Tibial artery (tissue), 4 donors: ENCODE results near the gene RNF43.

ENCODE experiments used
- DNase-seq, 2 donors: peaks; one replicate each; pipeline ENCODE4 v3.0.0-alpha.2; 2019
- H3K27ac ChIP-seq, 2 donors: fragments of 200-600 bp; sonication (generic) in 1 of 2; 1 replicate in 1 of 2; 2 replicates in 1 of 2; pipeline ENCODE4 v1.5.1; 2018 to 2019; ENCODE audit warnings: mild to moderate bottlenecking in 1 of 2
- H3K27me3 ChIP-seq, 2 donors: fragments of 200-600 bp; sonication (generic) in 1 of 2; one replicate each; pipeline versions ENCODE4 v1.5.1 to v1.6.0; 2016 to 2019
- H3K36me3 ChIP-seq, 3 donors: fragments of 200-600 bp; sonication (generic) in 2 of 3; one replicate each; pipeline ENCODE4 v1.5.1; 2016 to 2019; ENCODE audit warnings: mild to moderate bottlenecking in 2 of 3
- H3K4me1 ChIP-seq, 4 donors: fragments of 200-600 bp; sonication (generic) in 2 of 4; 1 replicate in 3 of 4; 2 replicates in 1 of 4; pipeline ENCODE4 v1.5.1; 2016 to 2019
- H3K4me3 ChIP-seq, 2 donors: fragments of 200-600 bp; sonication (generic) in 1 of 2; 1 replicate in 1 of 2; 2 replicates in 1 of 2; pipeline ENCODE4 v1.5.1; 2018 to 2019; ENCODE audit warnings: mild to moderate bottlenecking in 2 of 2
- H3K9me3 ChIP-seq, 3 donors: fragments of 200-600 bp; sonication (generic) in 1 of 3; one replicate each; pipeline ENCODE4 v1.5.1; 2016 to 2019
- CTCF ChIP-seq, 2 experiments: fragments of 200-600 bp in 1 of 2; fragments of 450-650 bp in 1 of 2; IDR thresholded peaks; one replicate each; pipeline ENCODE4 v1.5.1; 2017 to 2019; ENCODE audit warnings: antibody characterized with exemption in 2 of 2, mild to moderate bottlenecking in 1 of 2, moderate library complexity in 1 of 2
- intact Hi-C: fragments of 100-400 bp; cut with DNase I; formaldehyde crosslinking; loops from one replicate; pipeline ENCODE4 v1.15.0; 2023; ENCODE audit warnings: low total_unique reads

Gene RNF43

GRCh38 chr17:58409432-58409831, 7.9 kb downstream of the RNF43 start:
- H3K36me3 ChIP-seq = no peaks in the 10 kb centered on the region
- no peaks in the 10 kb centered on the region for H3K9me3 ChIP-seq
- intact Hi-C loops = no loop called here

GRCh38 chr17:58403311-58403710, 14.0 kb downstream of the RNF43 start:
- no peaks in the 10 kb centered on the region for H3K9me3 ChIP-seq
- H3K4me3 ChIP-seq = no peak overlapping the region
- H3K36me3 ChIP-seq = no peaks in the 10 kb centered on the region
- intact Hi-C loops = no loop called here
- DNase-seq = no peak
- H3K27ac ChIP-seq = no peak overlapping the region
- H3K4me1 ChIP-seq = no peaks in the 10 kb centered on the region
- no peak for TF ChIP-seq CTCF (IDR thresholded peaks at IDR 0.05)
- H3K27me3 ChIP-seq = peaks cover 0 to 3% of the 10 kb centered on the region in 2 donors

More at GRCh38 chr17:58409432-58409831, 7.9 kb downstream of the RNF43 start:
- no peak for DNase-seq
- TF ChIP-seq CTCF (IDR thresholded peaks at IDR 0.05) = no peak
- no peak overlapping the region for H3K27ac ChIP-seq
- H3K27me3 ChIP-seq = peaks cover 0 to 5% of the 10 kb centered on the region in 2 donors
- no peaks in the 10 kb centered on the region for H3K4me1 ChIP-seq
- H3K4me3 ChIP-seq = no peak overlapping the region

- Histone ChIP-seq H3K27ac (no peak overlapping the region), H3K36me3 (no peaks in the 10 kb centered on the region), H3K27me3 (peaks cover 0 to 3% of the 10 kb centered on the region in 2 donors), H3K4me3 (no peak overlapping the region), H3K4me1 (no peaks in the 10 kb centered on the region), H3K9me3 (no peaks in the 10 kb centered on the region)
- no peak for TF ChIP-seq CTCF (IDR thresholded peaks at IDR 0.05)
- no peak for DNase-seq
- intact Hi-C loops = no loop called here
These were observed 14.7 kb downstream of the RNF43 start for GRCh38 chr17:58402679-58403078.

GRCh38 chr17:58402047-58402446, 15.3 kb downstream of the RNF43 start:
- intact Hi-C loops = no loop called here
- no peaks in the 10 kb centered on the region for H3K36me3 ChIP-seq
- TF ChIP-seq CTCF (IDR thresholded peaks at IDR 0.05) = no peak
- H3K4me1 ChIP-seq = no peaks in the 10 kb centered on the region
- H3K4me3 ChIP-seq = no peak overlapping the region
- no peaks in the 10 kb centered on the region for H3K9me3 ChIP-seq
- peaks cover 0 to 3% of the 10 kb centered on the region in 2 donors for H3K27me3 ChIP-seq
- no peak for DNase-seq
- H3K27ac ChIP-seq = no peak overlapping the region

GRCh38 chr17:58401287-58401686, 16.0 kb downstream of the RNF43 start:
- Histone ChIP-seq H3K4me1 (no peaks in the 10 kb centered on the region), H3K27ac (no peak overlapping the region), H3K27me3 (peaks cover 0 to 3% of the 10 kb centered on the region in 2 donors), H3K36me3 (no peaks in the 10 kb centered on the region), H3K9me3 (no peaks in the 10 kb centered on the region), H3K4me3 (no peak overlapping the region)
- no peak for TF ChIP-seq CTCF (IDR thresholded peaks at IDR 0.05)
- intact Hi-C loops = no loop called here
- DNase-seq = no peak

- TF ChIP-seq CTCF (IDR thresholded peaks at IDR 0.05) = no peak
- no peaks in the 10 kb centered on the region for H3K4me1 ChIP-seq
- intact Hi-C loops = no loop called here
- peaks cover 0 to 3% of the 10 kb centered on the region in 2 donors for H3K27me3 ChIP-seq
- no peaks in the 10 kb centered on the region for H3K36me3 ChIP-seq
- H3K9me3 ChIP-seq = no peaks in the 10 kb centered on the region
- no peak for DNase-seq
- no peak overlapping the region for H3K27ac ChIP-seq
- no peak overlapping the region for H3K4me3 ChIP-seq
These were observed 16.5 kb downstream of the RNF43 start for GRCh38 chr17:58400826-58401225.
